ENCODE data around the gene BCL2L14.

BCL2L14 gene

DNA sequence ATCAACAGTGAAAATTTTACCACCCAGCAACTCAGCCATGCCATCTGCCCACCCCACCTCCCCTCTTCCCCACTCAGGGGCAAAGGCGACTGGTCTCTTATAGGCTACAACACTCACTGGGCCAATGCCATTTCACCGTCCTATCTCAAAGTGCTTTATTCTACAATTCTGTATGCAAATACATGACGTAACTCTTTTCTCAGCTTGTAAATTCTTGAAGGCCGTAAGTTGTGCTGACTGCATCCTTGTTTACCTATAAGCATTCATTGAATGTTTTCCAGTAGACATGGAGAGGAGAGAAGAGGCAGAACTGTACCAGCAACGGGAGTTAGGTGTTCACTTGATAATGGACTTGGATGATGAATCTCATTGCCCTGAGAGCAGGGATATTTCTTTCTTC lies 15.6 kb downstream of the BCL2L14 start:
- TF ChIP-seq, protein P1, sequence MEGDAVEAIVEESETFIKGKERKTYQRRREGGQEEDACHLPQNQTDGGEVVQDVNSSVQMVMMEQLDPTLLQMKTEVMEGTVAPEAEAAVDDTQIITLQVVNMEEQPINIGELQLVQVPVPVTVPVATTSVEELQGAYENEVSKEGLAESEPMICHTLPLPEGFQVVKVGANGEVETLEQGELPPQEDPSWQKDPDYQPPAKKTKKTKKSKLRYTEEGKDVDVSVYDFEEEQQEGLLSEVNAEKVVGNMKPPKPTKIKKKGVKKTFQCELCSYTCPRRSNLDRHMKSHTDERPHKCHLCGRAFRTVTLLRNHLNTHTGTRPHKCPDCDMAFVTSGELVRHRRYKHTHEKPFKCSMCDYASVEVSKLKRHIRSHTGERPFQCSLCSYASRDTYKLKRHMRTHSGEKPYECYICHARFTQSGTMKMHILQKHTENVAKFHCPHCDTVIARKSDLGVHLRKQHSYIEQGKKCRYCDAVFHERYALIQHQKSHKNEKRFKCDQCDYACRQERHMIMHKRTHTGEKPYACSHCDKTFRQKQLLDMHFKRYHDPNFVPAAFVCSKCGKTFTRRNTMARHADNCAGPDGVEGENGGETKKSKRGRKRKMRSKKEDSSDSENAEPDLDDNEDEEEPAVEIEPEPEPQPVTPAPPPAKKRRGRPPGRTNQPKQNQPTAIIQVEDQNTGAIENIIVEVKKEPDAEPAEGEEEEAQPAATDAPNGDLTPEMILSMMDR (conservative IDR thresholded peaks at IDR 0.05): no peak
- H3K27ac ChIP-seq: no peak overlapping the region

DNA sequence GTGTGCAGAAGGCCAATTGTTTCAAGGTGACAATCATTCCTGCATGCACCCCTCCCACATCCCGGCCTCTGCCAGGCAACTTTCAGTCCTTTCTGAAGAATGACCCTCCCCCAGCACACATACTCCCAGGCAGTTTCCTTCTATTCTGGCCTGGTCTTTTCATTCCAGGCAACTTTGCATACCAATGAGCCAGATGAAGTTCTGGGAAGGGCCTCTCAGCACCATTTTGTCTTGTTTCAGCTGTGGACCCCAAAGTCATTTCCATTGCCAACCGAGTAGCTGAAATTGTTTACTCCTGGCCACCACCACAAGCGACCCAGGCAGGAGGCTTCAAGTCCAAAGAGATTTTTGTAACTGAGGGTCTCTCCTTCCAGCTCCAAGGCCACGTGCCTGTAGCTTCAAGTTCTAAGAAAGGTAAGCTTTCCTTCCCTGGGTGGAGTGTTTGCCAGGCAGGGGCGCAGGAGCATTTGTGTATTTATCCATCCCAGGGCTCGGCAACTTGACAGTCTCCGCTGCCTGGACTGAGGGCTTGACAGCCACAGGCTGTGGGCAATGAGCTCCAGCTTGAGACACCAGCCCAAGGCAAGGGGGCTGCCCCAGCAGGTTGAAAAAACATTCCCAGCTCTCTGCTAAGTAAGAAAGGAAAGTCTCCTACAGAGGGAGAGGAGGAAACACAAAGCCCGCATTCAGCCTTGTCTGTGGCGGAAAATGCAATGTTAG lies 16.4 kb downstream of the BCL2L14 start:
- no peak overlapping the region for H3K27ac ChIP-seq
- TF ChIP-seq, protein P1 (conservative IDR thresholded peaks at IDR 0.05): no peak

DNA sequence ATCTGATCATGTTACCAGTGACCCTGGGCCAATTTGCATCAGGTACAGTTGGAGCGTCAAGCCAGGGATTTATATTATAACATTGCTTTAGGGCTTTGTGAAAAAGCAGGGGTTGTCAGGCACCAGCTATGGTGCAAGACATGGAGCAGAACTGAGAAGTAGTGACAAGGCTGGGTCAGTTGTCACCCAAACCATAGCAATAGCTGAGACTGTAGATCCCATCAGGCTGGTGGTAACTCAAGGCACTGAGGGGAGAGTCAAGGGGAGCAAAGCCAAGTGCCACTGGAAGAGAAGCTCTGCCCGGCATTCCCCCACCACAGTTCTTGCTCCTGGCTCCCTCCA lies 16.9 kb downstream of the BCL2L14 start:
- TF ChIP-seq, protein P1 (conservative IDR thresholded peaks at IDR 0.05): no peak
- H3K27ac ChIP-seq: no peak overlapping the region

DNA sequence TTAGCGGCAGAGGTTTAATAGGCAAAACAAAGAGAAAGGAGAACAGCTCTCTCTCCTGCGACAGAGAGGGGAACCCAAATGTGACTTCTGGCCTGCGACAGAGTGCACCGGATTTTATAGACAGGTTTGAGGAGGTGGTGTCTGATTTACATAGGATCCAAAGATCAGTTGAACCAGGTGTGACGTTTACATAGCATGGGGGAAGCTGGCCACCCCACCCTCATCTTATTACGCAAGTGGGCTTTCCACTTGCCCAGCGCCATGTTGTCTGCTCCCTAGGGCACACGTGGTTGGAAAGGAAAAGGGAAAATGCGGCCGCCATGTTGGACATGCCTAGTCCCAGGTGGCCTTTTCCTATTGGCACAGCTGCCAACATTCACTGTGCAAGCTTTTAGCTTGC lies 17.4 kb downstream of the BCL2L14 start:
- no peak overlapping the region for H3K27ac ChIP-seq
- TF ChIP-seq, protein P1 (conservative IDR thresholded peaks at IDR 0.05): no peak

DNA sequence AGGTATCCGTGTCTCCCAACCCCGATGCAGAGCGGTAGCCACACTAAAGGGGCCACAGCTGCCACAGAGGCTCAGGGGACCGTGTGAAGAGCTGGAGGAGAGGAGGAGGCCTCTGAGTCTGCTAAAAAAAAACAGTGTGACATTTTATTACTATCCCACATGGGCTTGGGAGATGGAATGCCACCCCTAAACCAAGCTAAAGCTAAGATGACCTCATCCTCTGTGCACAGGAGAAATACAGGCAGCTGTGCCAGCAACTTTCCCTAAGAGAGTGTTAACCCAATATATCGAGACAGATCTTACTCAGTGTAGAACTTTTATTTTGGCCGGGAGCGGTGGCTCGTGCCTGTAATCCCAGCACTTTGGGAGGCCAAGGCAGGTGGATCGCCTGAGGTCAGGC lies 18.0 kb downstream of the BCL2L14 start:
- H3K27ac ChIP-seq: no peak overlapping the region
- TF ChIP-seq, protein P1 (conservative IDR thresholded peaks at IDR 0.05): no peak

DNA sequence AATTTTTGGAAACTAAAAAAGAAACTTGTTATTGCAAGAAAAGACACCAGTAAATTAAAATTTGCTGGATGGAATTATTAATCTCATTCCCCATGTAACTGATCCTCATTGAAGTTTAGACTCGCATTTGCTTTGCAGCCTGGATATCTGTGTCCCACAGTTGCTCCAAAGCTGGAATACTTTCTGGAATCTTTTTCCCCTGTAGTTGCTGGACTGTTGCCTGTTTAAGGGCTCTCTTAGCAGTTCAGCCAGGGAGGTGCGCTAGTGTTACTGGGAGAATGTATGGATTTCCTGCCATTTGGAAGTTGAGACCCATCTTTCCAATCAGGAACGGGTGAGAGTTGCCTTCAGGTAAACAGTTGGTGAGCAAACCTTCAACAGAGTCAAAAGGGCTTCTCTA lies 20.3 kb downstream of the BCL2L14 start:
- TF ChIP-seq, protein P1 (conservative IDR thresholded peaks at IDR 0.05): no peak
- no peak overlapping the region for H3K27ac ChIP-seq

DNA sequence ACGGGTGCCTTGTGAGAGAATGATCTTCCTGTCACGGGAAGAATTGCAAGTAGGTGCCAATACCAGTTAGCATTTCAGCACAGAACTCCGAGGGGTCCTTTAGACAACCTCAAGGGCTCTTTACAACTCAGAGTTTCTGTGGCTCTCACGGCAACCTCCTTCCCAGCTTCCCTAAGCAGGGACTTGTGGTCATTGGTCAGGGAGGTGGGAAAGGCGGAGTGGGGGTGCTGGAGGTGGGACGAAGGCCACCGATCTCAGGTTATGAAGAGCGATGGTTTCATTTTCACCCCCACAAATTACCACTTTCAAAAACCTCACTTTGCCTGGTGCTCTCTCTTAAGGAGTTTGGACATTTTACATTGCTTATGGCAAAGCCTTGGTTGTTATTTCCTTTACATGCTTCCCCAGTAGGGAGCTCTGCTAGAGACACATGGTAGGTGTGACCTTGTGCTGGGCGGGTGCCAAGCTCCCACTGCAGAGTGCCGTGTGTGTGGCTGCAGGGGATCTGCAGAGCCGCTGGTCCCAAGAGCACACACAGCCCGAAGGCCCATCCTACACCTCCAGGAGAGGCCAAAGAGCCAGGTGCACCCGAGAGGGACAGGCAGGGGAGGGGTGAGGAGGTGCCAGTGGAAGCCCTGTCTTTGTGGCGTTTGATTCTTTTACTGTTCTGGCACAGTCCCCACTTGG lies 21.4 kb downstream of the BCL2L14 start:
- TF ChIP-seq, protein P1 (conservative IDR thresholded peaks at IDR 0.05): no peak
- no peak overlapping the region for H3K27ac ChIP-seq

Data from VCaP (cell line).